MM.1S (cell line): ENCODE data around the gene MBP.

Experiments used
- EZH2phosphoT487 ChIP-seq: fragments of 300-600 bp; sonication (generic); IDR thresholded peaks from 2 replicates; pipeline ENCODE4 v1.6.1; 2018; ENCODE audit warnings: antibody characterized with exemption, low read length
- TF ChIP-seq, protein P1 (sequence below): fragments of 300-600 bp; sonication (generic); IDR thresholded peaks from 2 replicates; pipeline ENCODE4 v1.5.1; 2016; ENCODE audit warnings: antibody characterized with exemption, low read length, mixed read lengths

DNA sequence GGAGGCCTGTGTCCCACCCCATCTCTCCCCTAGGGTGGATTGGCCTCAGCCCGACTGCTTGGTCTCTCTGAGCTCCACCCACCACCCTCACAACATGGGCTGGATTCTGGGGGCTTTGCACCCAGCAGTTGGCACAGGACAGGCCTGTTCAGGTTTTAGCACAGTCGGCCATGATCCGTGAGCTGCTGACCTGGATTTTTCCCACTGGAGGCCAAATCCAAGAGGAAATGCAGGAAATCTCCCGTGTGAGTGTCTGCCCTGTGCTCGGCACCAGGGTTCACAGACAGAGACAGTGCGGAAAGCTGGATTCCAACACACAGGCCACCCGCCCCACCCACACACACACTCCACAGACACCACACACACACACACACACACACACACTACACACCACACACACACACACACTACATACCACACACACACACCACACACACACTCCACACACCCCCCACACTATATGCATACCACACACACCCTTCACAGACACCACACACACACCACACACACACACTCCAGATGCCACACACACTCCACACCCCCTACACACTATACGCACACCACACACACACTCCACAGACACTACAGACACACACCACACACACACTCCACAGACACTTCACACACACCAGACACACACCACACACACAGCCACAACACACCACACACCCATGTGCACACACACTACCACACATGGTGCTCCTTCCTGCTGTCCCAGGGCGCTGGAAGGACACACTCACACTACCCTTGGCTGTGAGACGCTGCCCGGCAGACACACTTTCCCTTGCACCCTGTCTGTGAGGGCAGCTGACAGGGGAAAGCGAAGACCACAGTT, 14.1 kb downstream of the MBP start:
- TF ChIP-seq, protein P1, sequence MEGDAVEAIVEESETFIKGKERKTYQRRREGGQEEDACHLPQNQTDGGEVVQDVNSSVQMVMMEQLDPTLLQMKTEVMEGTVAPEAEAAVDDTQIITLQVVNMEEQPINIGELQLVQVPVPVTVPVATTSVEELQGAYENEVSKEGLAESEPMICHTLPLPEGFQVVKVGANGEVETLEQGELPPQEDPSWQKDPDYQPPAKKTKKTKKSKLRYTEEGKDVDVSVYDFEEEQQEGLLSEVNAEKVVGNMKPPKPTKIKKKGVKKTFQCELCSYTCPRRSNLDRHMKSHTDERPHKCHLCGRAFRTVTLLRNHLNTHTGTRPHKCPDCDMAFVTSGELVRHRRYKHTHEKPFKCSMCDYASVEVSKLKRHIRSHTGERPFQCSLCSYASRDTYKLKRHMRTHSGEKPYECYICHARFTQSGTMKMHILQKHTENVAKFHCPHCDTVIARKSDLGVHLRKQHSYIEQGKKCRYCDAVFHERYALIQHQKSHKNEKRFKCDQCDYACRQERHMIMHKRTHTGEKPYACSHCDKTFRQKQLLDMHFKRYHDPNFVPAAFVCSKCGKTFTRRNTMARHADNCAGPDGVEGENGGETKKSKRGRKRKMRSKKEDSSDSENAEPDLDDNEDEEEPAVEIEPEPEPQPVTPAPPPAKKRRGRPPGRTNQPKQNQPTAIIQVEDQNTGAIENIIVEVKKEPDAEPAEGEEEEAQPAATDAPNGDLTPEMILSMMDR: no peak
- no peak for TF ChIP-seq EZH2phosphoT487
